Pons (tissue), 1 donor: ENCODE data around the gene CIB2.

ENCODE experiments used
- DNase-seq: peaks from one replicate; pipeline ENCODE4 v3.0.0-alpha.2; 2016; ENCODE audit warnings: low spot score

Gene CIB2

DNA sequence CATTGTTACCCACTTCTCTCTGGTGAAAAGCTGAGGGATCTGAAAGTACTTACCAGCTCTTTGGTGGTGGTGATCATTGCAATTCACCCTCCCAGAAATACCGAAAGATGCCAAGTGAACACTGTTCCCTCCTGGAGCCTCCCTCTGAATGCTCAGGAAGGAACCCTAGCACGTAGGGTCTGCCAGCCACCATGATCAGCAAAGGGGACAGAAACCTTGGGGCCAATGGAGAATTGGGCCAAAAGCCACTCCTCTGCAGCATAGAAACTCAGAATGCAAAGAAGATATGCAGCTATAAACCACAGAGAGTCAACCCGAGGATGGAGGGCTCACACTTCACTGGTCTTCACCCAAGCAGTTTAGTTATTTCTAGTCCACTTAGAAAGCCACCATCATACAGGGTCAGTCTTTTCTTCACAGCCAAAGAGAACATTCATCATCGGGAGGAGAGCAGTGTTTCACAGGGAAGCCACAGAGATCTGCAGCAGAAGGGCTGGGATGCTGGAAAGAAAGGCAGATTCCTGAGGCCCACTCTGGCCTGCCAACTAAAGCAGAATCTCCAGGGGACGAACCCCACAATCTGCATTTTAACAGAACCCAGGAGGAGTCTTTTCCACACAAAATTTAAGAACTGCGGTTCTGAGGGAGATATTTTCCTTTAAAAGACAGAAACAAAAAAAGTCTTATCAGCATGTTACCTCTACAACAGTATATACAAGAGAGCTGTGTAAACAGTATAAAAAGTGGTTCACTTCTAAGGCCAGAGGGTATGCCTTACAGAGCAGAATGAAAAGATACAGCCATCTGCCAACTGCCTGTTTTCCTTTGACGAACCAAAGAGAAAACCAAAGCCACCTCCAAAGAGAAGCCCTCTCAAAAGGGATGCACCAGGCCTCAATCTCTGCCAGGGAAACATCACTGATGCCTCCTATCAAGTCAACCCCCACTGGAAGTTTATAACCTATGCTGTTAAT lies 65.0 kb downstream of the CIB2 start:
- no peak for DNase-seq

DNA sequence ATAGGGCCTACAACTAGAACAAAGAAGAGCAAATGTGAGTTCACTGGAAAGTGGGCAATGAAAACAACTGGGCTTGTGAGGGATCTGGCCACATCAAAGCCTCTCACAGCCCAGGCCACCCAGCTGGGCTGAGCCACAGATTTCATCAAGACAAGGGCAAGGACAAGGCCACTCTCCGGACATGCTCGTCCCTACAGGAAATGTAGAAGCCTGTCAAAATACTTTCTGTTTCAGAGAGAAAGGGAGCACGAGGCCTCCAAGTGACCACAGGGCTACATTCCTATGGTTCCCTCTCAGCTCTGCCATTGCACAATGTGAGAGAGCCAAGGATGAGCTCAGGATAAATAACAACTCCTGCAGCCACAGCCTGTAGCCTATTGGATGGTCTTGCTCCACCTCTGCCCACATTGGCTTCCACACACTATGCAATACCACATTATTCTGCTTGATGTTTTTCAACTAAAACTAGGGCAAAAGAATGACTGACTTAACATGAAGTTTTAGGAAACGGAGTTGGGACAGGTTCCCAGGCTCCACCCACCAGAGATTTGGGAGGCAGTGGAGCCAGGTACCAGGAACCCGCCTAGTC lies 65.9 kb downstream of the CIB2 start:
- DNase-seq: peak; percentile 88

DNA sequence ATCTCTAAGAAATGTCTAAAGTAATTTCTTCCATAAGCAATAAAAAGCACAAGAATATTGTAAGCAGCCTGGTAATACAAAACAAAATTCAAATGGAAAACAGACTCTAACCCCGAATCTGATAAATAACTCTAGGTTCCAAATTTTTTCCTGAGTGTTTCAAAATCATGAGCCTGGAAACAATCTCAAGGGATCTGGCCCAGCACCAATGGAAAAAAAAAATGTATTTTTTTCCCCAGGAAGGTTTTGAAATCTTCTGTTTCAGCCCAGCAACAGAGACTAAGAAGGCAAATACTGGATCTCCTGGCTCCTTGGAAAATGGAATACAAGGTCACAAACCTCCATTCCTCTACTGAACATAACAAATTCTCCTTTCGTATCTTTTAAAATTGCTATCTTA lies 66.7 kb downstream of the CIB2 start:
- no peak for DNase-seq

DNA sequence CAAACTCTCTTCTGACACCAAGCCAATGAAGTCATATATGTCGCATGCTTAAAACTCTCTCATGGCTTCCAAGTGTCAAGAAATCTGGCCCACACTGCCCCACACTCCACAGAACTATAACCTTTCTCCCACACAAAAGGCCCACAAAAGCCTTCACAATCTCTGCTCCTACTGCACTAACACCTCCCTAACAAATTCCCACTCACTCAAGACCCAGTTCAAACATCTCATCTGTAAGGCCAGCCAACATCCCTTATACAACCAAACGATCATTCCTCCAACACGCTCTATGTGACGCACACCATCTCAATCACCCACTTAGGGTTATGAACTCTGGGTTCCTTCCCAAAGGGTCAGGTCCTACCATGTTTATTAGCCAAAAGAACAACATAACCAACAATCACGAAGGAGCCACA lies 67.3 kb downstream of the CIB2 start:
- no peak for DNase-seq

DNA sequence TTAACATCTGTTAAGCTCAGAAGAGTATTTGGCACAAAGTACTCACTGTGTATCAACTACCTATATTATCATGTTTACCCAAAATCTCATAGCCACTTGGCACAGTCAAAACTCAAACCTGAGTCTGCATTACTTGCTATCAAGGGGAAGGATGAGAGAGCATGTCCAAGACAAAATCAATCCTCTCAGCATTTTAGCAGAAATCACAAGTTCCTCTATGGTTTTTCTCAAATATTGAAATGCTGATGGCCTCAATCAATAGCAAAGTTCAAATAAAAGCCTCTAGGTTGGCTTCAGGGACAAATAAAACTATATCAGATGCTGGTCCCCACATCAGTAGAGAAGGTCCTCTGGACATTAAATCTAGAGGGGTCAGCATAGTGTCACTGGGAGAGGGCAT lies 68.0 kb downstream of the CIB2 start:
- no peak for DNase-seq

DNA sequence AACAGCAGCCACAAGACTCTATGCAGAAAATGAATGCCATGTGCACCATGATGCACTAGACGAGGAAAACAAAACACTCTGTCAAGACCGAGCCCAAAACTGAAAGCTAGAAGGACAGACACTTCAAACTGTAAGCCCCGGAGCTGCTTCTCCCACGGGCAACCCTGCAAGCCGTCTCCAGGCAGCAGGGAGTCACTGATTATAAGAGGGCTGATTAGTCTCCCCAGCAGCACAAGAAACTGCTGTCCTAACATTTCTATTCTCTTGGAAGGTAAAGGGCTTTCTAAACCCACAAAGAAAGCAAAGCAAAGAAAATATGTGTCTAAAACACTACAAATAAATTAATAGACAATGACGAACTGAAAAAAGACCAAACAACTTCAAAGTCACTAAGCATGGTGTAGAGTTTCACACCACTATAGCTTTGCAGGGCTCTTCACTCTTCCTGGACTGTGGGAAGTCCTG lies 69.2 kb downstream of the CIB2 start:
- no peak for DNase-seq

DNA sequence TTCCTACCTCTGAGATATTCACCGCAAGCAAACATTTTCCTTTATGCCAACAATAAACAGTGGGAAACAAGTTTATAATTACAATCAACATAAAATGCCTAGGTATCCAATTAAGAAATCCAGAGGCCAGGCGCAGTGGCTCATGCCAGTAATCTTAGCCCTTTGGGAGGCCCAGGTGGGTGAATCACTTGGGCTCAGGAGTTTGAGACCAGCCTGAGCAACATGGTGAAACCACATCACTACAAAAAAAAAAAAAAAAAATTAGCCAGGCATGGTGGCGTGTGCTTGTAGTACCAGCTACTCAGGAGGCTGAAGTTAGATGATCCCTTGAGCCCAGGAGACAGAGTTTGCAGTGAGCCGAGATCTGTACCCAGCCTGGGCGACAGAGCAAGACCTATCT lies 71.0 kb downstream of the CIB2 start:
- DNase-seq: no peak

DNA sequence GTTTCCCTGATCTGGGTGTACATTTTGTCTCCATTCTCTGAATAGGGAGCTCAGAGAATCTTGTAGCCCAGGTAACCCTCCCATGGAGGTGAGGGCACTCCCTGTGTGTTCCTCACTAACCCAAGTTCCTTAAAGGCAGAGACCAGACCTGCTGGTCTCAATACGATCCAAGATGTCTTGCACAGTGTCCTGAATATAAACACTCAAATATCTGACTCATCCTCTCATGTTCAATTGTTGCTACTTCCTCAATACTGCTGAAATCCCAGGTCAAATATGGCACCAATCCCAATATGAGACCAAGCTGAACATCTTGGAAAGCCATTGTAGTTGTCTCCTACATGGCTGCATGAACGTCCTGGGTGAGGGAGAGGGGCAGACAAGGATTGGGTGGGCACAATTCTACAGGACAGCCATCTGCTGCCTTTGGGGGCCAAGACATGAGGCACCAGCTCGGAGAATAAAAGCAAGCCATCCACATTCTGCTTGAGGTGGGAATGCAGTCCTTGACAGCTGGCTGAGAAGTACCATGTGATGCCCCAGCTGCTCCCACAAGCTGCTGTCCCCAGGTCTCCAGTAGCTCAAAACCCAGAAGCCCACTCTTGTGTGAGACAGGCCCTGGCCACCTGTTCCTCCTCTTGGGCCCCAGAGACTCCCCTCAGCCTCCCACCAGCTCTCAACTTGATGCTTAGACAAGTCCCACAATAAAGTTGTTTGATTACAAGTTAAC lies 72.0 kb downstream of the CIB2 start:
- no peak for DNase-seq

DNA sequence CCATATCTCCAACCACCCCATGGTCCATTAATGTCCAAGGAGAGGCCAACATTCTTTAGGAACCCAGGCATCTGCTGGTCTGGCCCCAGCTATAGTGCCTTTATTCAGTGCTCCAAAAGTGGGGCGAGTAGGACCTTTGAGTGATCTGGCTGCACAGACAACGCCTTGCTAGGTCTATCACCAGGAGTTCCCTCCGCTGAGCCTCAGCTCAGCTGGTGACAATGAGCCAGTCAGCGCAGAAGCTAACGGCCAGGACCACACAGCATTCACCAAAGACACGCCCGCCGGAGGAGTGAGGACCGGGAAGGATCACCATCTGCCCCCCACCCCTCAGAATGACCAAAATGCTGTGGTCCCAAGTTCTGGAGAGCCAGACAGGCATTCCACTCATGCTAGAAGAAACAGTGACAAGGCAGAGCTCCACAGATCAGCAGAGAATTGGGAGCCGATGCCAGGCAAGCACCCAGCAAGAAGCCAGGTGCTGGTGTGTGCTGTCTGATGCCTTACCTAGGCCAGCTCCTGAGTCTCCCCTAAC lies 72.8 kb downstream of the CIB2 start:
- DNase-seq: no peak

DNA sequence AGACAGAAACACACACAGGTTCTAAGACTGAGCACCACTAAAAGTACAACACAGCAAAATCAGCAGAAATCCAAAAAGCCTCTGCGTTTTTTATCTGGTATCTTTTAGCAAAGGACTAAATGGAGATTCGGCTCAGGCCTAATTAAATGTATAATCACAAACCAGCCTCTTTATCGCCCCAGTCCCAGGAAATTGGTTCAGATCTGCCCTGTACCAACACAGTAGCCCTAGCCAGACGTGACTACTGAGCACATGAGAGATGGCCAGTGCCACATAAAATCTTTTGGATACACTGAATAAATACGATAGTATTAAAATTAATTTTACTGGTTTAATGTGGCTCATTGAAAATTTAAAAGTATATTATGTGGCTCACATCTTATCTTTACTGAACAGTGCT lies 73.4 kb downstream of the CIB2 start:
- DNase-seq: no peak

DNA sequence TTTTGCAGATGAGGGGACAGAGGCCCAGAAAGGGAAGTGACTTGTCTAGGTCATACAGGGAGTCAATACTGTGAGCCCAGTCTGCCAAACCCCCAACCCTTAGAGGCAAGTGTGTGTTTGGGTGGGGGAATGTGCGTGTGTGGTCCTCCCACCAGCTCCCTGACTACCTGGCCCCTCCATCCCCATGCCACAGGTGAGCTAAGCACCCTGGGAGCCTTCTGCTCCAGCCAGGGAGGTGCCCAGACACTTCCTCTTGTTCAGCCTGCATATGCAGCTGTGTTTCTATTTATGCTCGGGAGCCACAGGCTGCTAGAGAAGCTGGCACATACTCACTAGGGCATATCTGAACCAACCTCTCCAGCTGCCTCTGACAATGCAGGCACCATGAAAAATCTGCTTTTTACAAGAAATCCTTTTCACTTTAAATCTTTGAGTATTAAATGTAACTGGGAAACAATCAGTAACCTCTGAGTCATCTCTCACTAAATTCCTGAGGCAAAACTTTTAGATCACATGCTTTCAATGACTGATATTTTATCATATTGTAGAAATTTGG lies 74.5 kb downstream of the CIB2 start:
- DNase-seq: no peak

DNA sequence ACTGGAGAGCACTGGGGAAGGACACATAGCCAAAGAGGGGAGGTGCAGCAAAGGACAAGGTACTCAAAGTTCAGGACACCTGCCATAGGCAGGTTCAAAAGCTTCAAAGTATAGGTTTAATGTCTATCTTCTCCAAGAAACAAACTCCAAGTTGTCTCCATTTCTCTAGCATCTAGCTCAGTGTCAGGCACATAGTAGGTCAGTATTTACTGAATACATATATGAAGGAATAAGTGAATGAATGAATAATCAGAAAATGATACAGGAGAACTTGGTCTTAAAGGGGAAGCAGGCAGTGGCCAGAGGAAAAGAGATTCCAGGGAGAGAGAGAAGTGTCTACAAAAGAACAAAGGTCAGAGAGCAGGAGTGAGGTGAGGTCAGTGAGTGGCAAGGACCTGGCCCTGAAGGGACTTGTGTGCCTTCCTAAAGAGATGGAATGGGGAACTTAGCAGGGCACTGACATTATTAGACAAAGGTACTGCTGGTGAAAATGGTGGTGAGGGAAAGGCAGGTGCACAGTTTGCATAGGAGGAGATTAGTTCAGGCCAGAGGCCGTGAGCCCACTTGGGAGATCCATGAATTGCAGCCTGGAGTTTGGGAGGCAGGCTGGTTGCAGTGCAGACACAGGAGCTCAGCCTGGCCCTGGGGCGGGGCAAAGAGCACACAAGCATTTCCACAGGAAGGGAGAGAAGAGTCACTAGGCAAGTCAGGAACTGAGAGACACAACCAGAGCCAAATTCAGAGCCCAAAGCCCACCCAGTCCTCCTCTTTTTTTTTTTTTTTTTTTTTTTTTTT lies 75.1 kb downstream of the CIB2 start:
- no peak for DNase-seq

DNA sequence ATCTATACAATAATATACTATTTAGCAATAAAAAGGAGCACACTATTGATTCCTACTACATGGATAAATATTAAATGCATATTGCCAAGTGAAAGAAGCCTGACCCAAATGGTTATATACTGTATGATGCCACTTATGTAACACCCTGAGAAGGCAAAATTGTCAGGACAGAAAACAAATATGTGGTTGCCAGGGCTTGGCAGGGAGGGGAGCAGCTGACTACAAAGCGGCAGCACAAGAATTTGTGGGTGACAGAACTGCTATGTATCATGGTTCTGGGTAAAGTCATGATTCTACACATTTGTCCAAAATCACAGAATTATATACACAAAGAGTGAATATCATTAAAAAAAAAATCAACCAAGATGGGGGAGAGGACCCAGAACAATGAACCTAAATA lies 76.3 kb downstream of the CIB2 start:
- DNase-seq: no peak
